IMR-90 (cell line): ENCODE results near the gene RGS3. TPM values are rescaled to one million over a fixed set of nuclear protein-coding genes. Genes with fewer than 3 reads are reported as not detected.

Experiments used
- ATAC-seq: fragments of 200-7000 bp; cut with Tn5 transposase; 2 replicates; pipeline ENCODE4 v1.9.1; 2020; ENCODE audit warnings: low read depth, mild to moderate bottlenecking, moderate library complexity
- BruUV-seq: library from RNA; stranded (reverse); fragments of 400-500 nt; replicated peaks from 2 replicates; lab custom pipeline; 2021; lab: Mats Ljungman, UMichigan
- CTCF ChIA-PET: fragments of 300-600 bp; formaldehyde crosslinking; extraction: SDS; loops from one replicate; lab custom pipeline; 2021; ENCODE audit warnings: antibody characterized with exemption; lab: Yijun Ruan, JAX
- POLR2A ChIA-PET: fragments of 300-600 bp; sonication (Branson Sonifier 250); formaldehyde crosslinking; loops from one replicate; lab custom pipeline; 2022; ENCODE audit warnings: antibody characterized with exemption; ENCODE audit not compliant: unreplicated experiment; lab: Charles Lee
- DNase-seq: peaks from one replicate; pipeline ENCODE4 v3.0.0; 2013
- H2AFZ ChIP-seq: replicated peaks from 2 replicates; pipeline ENCODE3; 2013; ENCODE audit warnings: low read length, mild to moderate bottlenecking; ENCODE audit not compliant: poor library complexity
- H2AK5ac ChIP-seq: 2 replicates; pipeline ENCODE4 v1.6.1; 2013; ENCODE audit warnings: low read depth, low read length, inconsistent platforms
- H2AK9ac ChIP-seq: replicated peaks from 2 replicates; pipeline ENCODE3; 2013; ENCODE audit warnings: mild to moderate bottlenecking, low read depth, low read length, moderate library complexity; ENCODE audit not compliant: poor library complexity
- H2BK120ac ChIP-seq: 2 replicates; pipeline ENCODE4 v1.6.1; 2013; ENCODE audit warnings: low read depth, low read length, inconsistent platforms
- H2BK15ac ChIP-seq: 3 replicates; pipeline ENCODE4 v1.6.1; 2013; ENCODE audit warnings: low read depth, low read length, inconsistent platforms
- H2BK20ac ChIP-seq: 2 replicates; pipeline ENCODE4 v1.6.1; 2013; ENCODE audit warnings: low read depth, mild to moderate bottlenecking, inconsistent platforms, low read length, moderate library complexity
- H2BK5ac ChIP-seq: 2 replicates; pipeline ENCODE4 v1.6.1; 2013; ENCODE audit warnings: mild to moderate bottlenecking, low read depth, low read length, inconsistent platforms; ENCODE audit not compliant: poor library complexity, severe bottlenecking
- H3K14ac ChIP-seq: replicated peaks from 2 replicates; pipeline ENCODE4 v1.6.1; 2013; ENCODE audit warnings: low read depth, low read length, inconsistent platforms
- H3K18ac ChIP-seq: 2 replicates; pipeline ENCODE4 v1.6.1; 2013; ENCODE audit warnings: low read depth, low read length, control low read depth
- H3K23ac ChIP-seq: 2 replicates; pipeline ENCODE4 v1.6.1; 2013; ENCODE audit warnings: low read depth, low read length, inconsistent platforms
- H3K27ac ChIP-seq: 2 replicates; pipeline ENCODE4 v1.5.1; 2013; ENCODE audit warnings: mild to moderate bottlenecking, control low read depth, low read length; ENCODE audit not compliant: insufficient read depth
- H3K27me3 ChIP-seq: 2 replicates; pipeline ENCODE4 v1.6.1; 2013; ENCODE audit warnings: low read length; ENCODE audit not compliant: control insufficient read depth, insufficient read depth
- H3K36me3 ChIP-seq: 2 replicates; pipeline ENCODE4 v1.6.1; 2013; ENCODE audit warnings: low read length, mixed read lengths; ENCODE audit not compliant: control insufficient read depth, insufficient read depth
- H3K4ac ChIP-seq: 2 replicates; pipeline ENCODE4 v1.6.1; 2013; ENCODE audit warnings: low read depth, low read length, inconsistent platforms
- H3K4me1 ChIP-seq: 2 replicates; pipeline ENCODE4 v1.6.1; 2013; ENCODE audit warnings: low read length, mixed read lengths; ENCODE audit not compliant: control insufficient read depth, insufficient read depth
- H3K4me2 ChIP-seq: 2 replicates; pipeline ENCODE4 v1.6.1; 2013; ENCODE audit warnings: low read depth, mild to moderate bottlenecking, control low read depth, low read length, moderate library complexity
- H3K4me3 ChIP-seq: 2 replicates; pipeline ENCODE4 v1.5.1; 2013; ENCODE audit warnings: low read depth, mild to moderate bottlenecking, control low read depth, low read length, moderate library complexity; ENCODE audit not compliant: insufficient read depth
- H3K56ac ChIP-seq: 2 replicates; pipeline ENCODE4 v1.6.1; 2013; ENCODE audit warnings: low read length, inconsistent platforms; ENCODE audit not compliant: insufficient read depth; ENCODE audit errors: extremely low read depth
- H3K79me1 ChIP-seq, 2 experiments: 2 replicates each; pipeline ENCODE4 v1.6.1; 2013; ENCODE audit warnings: low read length in 2 of 2, inconsistent platforms in 1 of 2, low read depth in 1 of 2
- H3K9ac ChIP-seq: 2 replicates; pipeline ENCODE4 v1.6.1; 2013; ENCODE audit warnings: low read depth, low read length, control low read depth
- H3K9me1 ChIP-seq: 2 replicates; pipeline ENCODE4 v1.6.1; 2013; ENCODE audit warnings: low read length, inconsistent platforms; ENCODE audit not compliant: insufficient read depth
- H3K9me3 ChIP-seq: 2 replicates; pipeline ENCODE4 v1.6.1; 2013; ENCODE audit warnings: low read length; ENCODE audit not compliant: control insufficient read depth, insufficient read depth
- H4K20me1 ChIP-seq: 2 replicates; pipeline ENCODE4 v1.6.1; 2013; ENCODE audit warnings: low read length, inconsistent platforms; ENCODE audit not compliant: insufficient read depth
- H4K5ac ChIP-seq: 2 replicates; pipeline ENCODE4 v1.6.1; 2013; ENCODE audit warnings: mild to moderate bottlenecking, low read depth, low read length, control low read depth
- H4K8ac ChIP-seq, 2 experiments: 2 replicates each; pipeline ENCODE4 v1.6.1; 2013; ENCODE audit warnings: low read depth in 2 of 2, low read length in 2 of 2, control low read depth in 1 of 2, inconsistent platforms in 1 of 2
- H4K91ac ChIP-seq: 2 replicates; pipeline ENCODE4 v1.6.1; 2013; ENCODE audit warnings: low read depth, low read length, inconsistent platforms; ENCODE audit not compliant: insufficient read depth
- CEBPB ChIP-seq: IDR thresholded peaks from 2 replicates; pipeline ENCODE4 v1.6.1; 2012; ENCODE audit warnings: low read depth, low read length, improper control_type of control experiment
- CHD1 ChIP-seq: IDR thresholded peaks from 2 replicates; pipeline ENCODE4 v1.6.1; 2012; ENCODE audit warnings: low read depth, low read length, improper control_type of control experiment
- FOS ChIP-seq: fragments of 150-350 bp; IDR thresholded peaks from 2 replicates; pipeline ENCODE4 v1.6.1; 2016; ENCODE audit warnings: low read depth, low read length
- MAZ ChIP-seq: IDR thresholded peaks from 2 replicates; pipeline ENCODE4 v1.6.1; 2012; ENCODE audit warnings: low read depth, mild to moderate bottlenecking, low read length, improper control_type of control experiment, moderate library complexity, borderline replicate concordance
- MXI1 ChIP-seq: IDR thresholded peaks from 2 replicates; pipeline ENCODE4 v1.6.1; 2012; ENCODE audit warnings: low read depth, mild to moderate bottlenecking, low read length, moderate library complexity, borderline replicate concordance
- POLR2A ChIP-seq: IDR thresholded peaks from 2 replicates; pipeline ENCODE4 v1.6.1; 2012; ENCODE audit warnings: mild to moderate bottlenecking, low read depth, low read length
- RAD21 ChIP-seq: IDR thresholded peaks from 2 replicates; pipeline ENCODE4 v1.6.1; 2012; ENCODE audit warnings: low read length, improper control_type of control experiment
- RCOR1 ChIP-seq: IDR thresholded peaks from 2 replicates; pipeline ENCODE4 v1.6.1; 2012; ENCODE audit warnings: mild to moderate bottlenecking, low read length, improper control_type of control experiment; ENCODE audit not compliant: insufficient replicate concordance
- WGBS, 2 experiments: methylation state at CpG; one replicate each; pipeline versions ENCODE4 v1.1.5 to v1.1.7; 2013; ENCODE audit warnings: missing lambda C conversion rate in 2 of 2; ENCODE audit not compliant: insufficient read length in 1 of 2; ENCODE audit errors: extremely low coverage in 2 of 2; 5-methylcytosine and 5-hydroxymethylcytosine counted together
- dilution Hi-C: fragments of 300-500 bp; cut with HindIII; formaldehyde crosslinking; loops from one replicate; pipeline ENCODE4 v1.14.3; 2018; ENCODE audit warnings: low sequenced_read_pairs; ENCODE audit not compliant: unreplicated experiment
- in situ Hi-C: fragments of 300-500 bp; cut with MboI; formaldehyde crosslinking; loops from 3 replicates; pipeline ENCODE4 v1.14.3; 2019; ENCODE audit warnings: low sequenced_read_pairs, inconsistent platforms, mixed read lengths
- intact Hi-C: fragments of 100-400 bp; cut with micrococcal nuclease; formaldehyde crosslinking; loops from 2 replicates; pipeline ENCODE4 v1.10.0; 2022
- polyA plus RNA-seq, 3 experiments: library from polyadenylated mRNA; depleted of rRNA; stranded (reverse); fragments of >200 nt; gene quantifications; 2 replicates each; pipeline ENCODE4 v1.2.3, GENCODE V29; 2012; ENCODE audit warnings: low replicate concordance in 1 of 3
- total RNA-seq: library from RNA; depleted of rRNA; stranded (reverse); fragments of >200 nt; gene quantifications from 2 replicates; pipeline ENCODE4 v1.2.3, GENCODE V29; 2012
- TF ChIP-seq, protein P1 (sequence below): fragments of 150-350 bp; IDR thresholded peaks from 2 replicates; pipeline ENCODE4 v1.6.1; 2016; ENCODE audit warnings: low read depth, mild to moderate bottlenecking, low read length, moderate library complexity, borderline replicate concordance
- TF ChIP-seq, protein P2 (sequence below): conservative IDR thresholded peaks from 2 replicates; pipeline ENCODE4 v1.5.1; 2012; ENCODE audit warnings: mild to moderate bottlenecking, low read depth, low read length, improper control_type of control experiment
- TF ChIP-seq, protein P3 (sequence below): fragments of 150-350 bp; IDR thresholded peaks from 2 replicates; pipeline ENCODE4 v1.6.1; 2017; ENCODE audit warnings: mild to moderate bottlenecking, antibody characterized with exemption, low read length, low read depth

RGS3 gene
- total and polyA plus RNA-seq, 2 of the 4 experiments (the other 2 are of a cell fraction) = 51.8 to 65.6 TPM

DNA sequence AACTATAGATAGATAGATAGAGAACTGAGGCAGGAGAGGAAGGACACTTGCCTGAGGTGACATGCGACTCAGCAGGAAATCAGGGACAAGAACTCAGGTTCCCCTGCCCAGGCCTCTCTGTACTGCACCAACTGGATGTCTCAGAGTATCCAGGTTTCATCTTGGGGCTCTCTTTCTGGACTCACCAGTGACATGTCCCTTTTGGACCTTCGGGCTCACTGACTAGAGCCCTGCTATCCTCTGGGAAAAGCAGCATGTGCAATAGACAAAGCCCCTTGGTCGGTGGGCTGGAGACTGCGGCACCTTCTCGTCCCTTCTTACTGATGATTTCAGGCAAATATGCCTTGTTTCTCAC is 104.5 kb downstream of the RGS3 start:
- no peak overlapping the region for H4K5ac ChIP-seq
- peaks cover 36% of the 10 kb centered on the region for H3K9me1 ChIP-seq
- no peak overlapping the region for H3K56ac ChIP-seq
- POLR2A ChIA-PET = no interaction called here
- H2AK5ac ChIP-seq = no peak overlapping the region
- no peak overlapping the region for H2BK120ac ChIP-seq
- H3K4me2 ChIP-seq = no peak overlapping the region
- H3K9me3 ChIP-seq = no peaks in the 10 kb centered on the region
- H4K8ac ChIP-seq = no peak overlapping the region
- H3K27ac ChIP-seq = no peak overlapping the region; the same call in 1 of the 2 replicates
- H2AK9ac ChIP-seq = no peak overlapping the region
- H4K91ac ChIP-seq = peak overlapping the region; percentile 43; the same call in 1 of the 2 replicates
- H3K4ac ChIP-seq = peak overlapping the region; percentile 33; the same call in 1 of the 2 replicates
- H3K9ac ChIP-seq = no peak overlapping the region
- no peak overlapping the region for H3K23ac ChIP-seq
- ATAC-seq (no peak), DNase-seq (no peak)
- no peaks in the 10 kb centered on the region for H3K27me3 ChIP-seq
- H4K20me1 ChIP-seq = peaks cover 7% of the 10 kb centered on the region; the same call in 1 of the 2 replicates
- in situ Hi-C loops = no loop called here
- 0 out of 2 replicates have a peak overlapping the region, but pooled peaks have one; percentile 1 for H3K18ac ChIP-seq
- no peak overlapping the region for H2BK20ac ChIP-seq
- H3K14ac ChIP-seq = peak overlapping the region; percentile 18; the same call in 1 of the 2 replicates
- H2BK15ac ChIP-seq = no peak overlapping the region
- H2BK5ac ChIP-seq = no peak overlapping the region
- TF ChIP-seq, protein P1, sequence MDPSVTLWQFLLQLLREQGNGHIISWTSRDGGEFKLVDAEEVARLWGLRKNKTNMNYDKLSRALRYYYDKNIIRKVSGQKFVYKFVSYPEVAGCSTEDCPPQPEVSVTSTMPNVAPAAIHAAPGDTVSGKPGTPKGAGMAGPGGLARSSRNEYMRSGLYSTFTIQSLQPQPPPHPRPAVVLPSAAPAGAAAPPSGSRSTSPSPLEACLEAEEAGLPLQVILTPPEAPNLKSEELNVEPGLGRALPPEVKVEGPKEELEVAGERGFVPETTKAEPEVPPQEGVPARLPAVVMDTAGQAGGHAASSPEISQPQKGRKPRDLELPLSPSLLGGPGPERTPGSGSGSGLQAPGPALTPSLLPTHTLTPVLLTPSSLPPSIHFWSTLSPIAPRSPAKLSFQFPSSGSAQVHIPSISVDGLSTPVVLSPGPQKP = no peak
- TF ChIP-seq, protein P2, sequence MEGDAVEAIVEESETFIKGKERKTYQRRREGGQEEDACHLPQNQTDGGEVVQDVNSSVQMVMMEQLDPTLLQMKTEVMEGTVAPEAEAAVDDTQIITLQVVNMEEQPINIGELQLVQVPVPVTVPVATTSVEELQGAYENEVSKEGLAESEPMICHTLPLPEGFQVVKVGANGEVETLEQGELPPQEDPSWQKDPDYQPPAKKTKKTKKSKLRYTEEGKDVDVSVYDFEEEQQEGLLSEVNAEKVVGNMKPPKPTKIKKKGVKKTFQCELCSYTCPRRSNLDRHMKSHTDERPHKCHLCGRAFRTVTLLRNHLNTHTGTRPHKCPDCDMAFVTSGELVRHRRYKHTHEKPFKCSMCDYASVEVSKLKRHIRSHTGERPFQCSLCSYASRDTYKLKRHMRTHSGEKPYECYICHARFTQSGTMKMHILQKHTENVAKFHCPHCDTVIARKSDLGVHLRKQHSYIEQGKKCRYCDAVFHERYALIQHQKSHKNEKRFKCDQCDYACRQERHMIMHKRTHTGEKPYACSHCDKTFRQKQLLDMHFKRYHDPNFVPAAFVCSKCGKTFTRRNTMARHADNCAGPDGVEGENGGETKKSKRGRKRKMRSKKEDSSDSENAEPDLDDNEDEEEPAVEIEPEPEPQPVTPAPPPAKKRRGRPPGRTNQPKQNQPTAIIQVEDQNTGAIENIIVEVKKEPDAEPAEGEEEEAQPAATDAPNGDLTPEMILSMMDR = no peak
- no peak for TF ChIP-seq CEBPB
- no peak for TF ChIP-seq POLR2A
- TF ChIP-seq, protein P3, sequence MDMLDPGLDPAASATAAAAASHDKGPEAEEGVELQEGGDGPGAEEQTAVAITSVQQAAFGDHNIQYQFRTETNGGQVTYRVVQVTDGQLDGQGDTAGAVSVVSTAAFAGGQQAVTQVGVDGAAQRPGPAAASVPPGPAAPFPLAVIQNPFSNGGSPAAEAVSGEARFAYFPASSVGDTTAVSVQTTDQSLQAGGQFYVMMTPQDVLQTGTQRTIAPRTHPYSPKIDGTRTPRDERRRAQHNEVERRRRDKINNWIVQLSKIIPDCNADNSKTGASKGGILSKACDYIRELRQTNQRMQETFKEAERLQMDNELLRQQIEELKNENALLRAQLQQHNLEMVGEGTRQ = no peak
- no peak for TF ChIP-seq RCOR1
- no peak for TF ChIP-seq RAD21
- no peak for TF ChIP-seq MXI1
- TF ChIP-seq FOS = no peak
- TF ChIP-seq CHD1 = no peak
- TF ChIP-seq MAZ = no peak
- dilution Hi-C loops = no loop called here
- WGBS, 2 experiments = 100% methylated on average over 3 of the region's 5 CpGs; no CpG with 5 or more reads in 1 of the 2 experiments
- H3K36me3 ChIP-seq = no peaks in the 10 kb centered on the region; the same call in 1 of the 2 replicates
- no peak overlapping the region for H2AFZ ChIP-seq
- H3K4me1 ChIP-seq = peaks cover 32% of the 10 kb centered on the region
- CTCF ChIA-PET = interaction anchor here (0.9 to 1.2 kb wide), 2 partner anchors 8 to 27 kb away, joined by 3 to 4 read pairs; no protein-coding TSS in a partner anchor
- H3K4me3 ChIP-seq = no peak overlapping the region
- BruUV-seq = no TSS peak
- peaks cover 30 to 65% of the 10 kb centered on the region in 2 experiments for H3K79me1 ChIP-seq
- intact Hi-C loops = loop anchor here (5.0 kb wide), 1 partner anchor 111 kb away; no protein-coding TSS in a partner anchor
